H1 (cell line): Measurements from ENCODE around the gene FAM53A. TPM values are rescaled to one million over a fixed set of nuclear protein-coding genes. Genes with fewer than 3 reads are reported as not detected.

Experiments
- POLR2AphosphoS5 ChIP-seq: IDR thresholded peaks from 2 replicates; pipeline ENCODE4 v1.6.1; 2011; ENCODE audit warnings: low read depth, low read length
- polyA plus RNA-seq, 7 experiments: library from polyadenylated mRNA; depleted of rRNA in 3 of 7; stranded (reverse) in 5 of 7; unstranded in 2 of 7; fragments of >200 nt in 5 of 7; fragments of 200-250 nt in 2 of 7; gene quantifications; 1 replicate in 5 of 7; 2 replicates in 1 of 7; 4 replicates in 1 of 7; pipeline versions ENCODE4 v1.2.1 to v1.2.3, GENCODE V29; 2011 to 2013; ENCODE audit warnings: missing spikeins in 2 of 7, mixed read lengths in 2 of 7
- total RNA-seq: library from RNA; stranded (reverse); fragmentation: NEBNext Ultra II Directional; extraction: Animal tissue kit (Norgen Biotek cat#: 25700); gene quantifications from 2 replicates; pipeline ENCODE4 v1.2.1, GENCODE V29; 2021

FAM53A gene
- total and polyA plus RNA-seq, 2 of the 8 experiments (the other 6 are each of a cell fraction or from before 2014, with no cell fraction given), result 1.9 to 2.0 TPM

DNA sequence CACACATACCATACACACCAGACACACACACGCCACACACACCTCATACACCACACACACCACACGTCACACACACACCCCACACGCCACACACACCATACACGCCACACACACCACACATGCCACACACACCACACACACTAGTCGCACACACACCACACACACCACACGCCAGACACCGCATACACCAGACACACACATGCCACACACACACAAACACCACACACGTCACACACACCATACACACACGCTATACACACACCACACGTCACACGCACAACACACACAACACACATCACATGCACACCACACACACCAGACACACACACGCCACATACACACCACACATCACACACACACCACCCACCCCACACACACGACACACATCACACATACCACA is 32.0 kb downstream of the FAM53A start (continued):
- no peak for TF ChIP-seq POLR2AphosphoS5
